ENCODE results near the gene CPO.
A peak's percentile ranks its signal among the peaks of the same experiment; 100 is the strongest.
"Not testable (repeated sequence)": the region's sequence is repeated elsewhere in the genome, so short reads cannot be mapped to it uniquely, and the experiment has no call there.

Gene CPO

DNA sequence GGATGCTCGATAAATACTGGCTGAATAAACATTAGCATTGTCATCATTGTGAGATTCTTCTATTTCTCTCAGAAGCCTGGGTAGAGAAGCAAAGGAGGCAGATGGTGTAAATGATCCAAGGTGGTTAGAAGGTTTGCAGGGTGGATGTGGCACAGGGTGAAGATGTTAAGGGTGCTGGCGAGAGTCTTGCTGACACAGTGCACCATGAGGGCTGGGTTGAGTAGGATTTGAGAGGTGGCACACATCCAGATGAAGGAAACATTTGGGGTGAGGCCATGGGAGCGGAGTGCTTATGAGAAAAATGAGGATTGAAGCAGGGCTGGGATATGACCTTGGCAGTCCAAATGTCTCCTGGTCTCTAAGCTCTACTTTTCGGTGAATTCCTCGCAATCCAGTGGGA, 17.8 kb upstream of the CPO start:
- no peak overlapping the region for H3K4me3 ChIP-seq (ENCODE audit: low read length)
- TF ChIP-seq, protein P1, sequence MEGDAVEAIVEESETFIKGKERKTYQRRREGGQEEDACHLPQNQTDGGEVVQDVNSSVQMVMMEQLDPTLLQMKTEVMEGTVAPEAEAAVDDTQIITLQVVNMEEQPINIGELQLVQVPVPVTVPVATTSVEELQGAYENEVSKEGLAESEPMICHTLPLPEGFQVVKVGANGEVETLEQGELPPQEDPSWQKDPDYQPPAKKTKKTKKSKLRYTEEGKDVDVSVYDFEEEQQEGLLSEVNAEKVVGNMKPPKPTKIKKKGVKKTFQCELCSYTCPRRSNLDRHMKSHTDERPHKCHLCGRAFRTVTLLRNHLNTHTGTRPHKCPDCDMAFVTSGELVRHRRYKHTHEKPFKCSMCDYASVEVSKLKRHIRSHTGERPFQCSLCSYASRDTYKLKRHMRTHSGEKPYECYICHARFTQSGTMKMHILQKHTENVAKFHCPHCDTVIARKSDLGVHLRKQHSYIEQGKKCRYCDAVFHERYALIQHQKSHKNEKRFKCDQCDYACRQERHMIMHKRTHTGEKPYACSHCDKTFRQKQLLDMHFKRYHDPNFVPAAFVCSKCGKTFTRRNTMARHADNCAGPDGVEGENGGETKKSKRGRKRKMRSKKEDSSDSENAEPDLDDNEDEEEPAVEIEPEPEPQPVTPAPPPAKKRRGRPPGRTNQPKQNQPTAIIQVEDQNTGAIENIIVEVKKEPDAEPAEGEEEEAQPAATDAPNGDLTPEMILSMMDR (conservative IDR thresholded peaks at IDR 0.05; ENCODE audit: low read length), result no peak
- DNase-seq (ENCODE audit: low read depth), result no peak

DNA sequence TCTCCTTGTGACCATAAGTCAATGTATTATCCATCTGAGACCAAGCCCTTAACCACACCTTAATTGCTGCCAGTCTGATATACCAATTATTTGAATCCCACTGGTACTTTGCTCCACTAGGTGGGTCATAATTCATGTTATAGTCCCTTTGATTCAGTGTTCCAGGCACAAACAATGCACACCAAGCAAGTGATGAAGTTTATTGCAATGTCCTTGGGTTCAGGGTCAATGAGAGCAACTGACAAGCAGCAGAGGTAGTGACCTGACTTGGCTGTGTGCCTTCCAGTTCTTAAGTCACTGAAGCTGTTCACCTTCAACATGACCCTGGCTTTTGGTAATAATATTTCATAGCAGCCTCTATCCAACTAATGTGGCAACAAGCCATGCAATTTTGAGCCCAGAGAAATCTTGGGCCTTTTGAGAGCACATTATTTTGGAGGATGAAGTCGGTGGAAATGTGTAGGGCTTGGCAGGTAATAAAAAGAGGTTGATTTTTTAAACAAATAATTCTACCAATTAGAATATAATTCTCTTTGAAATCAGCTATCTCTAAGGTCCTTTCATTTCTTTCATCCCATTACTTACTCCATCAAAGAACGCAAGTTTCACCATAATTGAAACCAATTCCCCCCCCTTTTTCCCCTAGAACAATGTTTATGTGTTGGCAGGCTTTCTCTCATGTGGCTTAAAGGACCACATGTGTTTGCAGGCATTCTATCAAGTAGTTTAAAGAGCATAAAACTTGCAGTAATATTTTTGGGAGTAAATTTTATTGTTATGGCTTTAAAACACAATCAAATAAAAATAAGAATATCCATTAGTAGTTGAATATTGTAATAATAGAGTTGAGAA, 3.1 kb upstream of the CPO start:
- TF ChIP-seq, protein P1 (conservative IDR thresholded peaks at IDR 0.05; ENCODE audit: low read length), result no peak
- no peak overlapping the region for H3K4me3 ChIP-seq (ENCODE audit: low read length)
- DNase-seq (ENCODE audit: low read depth), result peak; percentile 16

DNA sequence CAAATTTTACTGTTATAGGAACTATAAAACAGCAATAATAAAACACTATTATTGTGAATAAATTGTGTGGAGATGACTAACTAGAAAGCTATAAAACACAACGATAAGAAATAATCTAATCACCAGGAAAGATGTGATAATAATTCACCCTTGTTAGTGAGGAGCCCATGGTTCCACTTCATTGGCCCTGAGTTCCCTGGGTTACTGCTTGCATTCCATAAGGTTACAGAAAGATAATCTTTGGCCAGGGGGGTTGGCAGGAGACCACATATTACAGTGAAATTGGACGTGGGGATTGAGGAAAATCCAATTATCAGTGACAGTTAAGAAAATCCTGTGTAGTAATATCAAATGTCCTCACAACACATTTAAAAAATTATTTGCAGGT, 2.5 kb upstream of the CPO start:
- no peak for DNase-seq (ENCODE audit: low read depth)
- H3K4me3 ChIP-seq (ENCODE audit: low read length), result no peak overlapping the region
- TF ChIP-seq, protein P1 (conservative IDR thresholded peaks at IDR 0.05; ENCODE audit: low read length), result no peak

DNA sequence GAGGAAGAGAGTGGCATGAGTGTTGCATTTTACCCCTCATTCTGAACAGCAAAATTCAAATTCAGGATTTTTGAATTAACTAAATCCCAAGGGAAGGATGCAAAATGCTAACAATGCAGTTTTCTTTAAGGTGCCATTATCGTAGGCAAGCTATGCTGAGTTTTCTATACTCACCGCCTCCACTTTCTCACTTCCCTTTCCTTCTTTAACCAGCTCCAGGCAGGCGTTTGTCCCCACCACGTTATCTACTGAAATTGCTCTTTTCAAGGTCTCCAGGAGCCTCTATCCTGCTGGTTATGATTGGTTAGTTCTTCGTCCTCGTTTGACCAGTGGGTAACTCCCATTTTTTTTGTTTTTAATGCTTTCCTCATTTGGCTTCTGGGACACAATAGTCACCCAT, 1.8 kb upstream of the CPO start:
- no peak for DNase-seq (ENCODE audit: low read depth)
- TF ChIP-seq, protein P1 (conservative IDR thresholded peaks at IDR 0.05; ENCODE audit: low read length), result no peak
- no peak overlapping the region for H3K4me3 ChIP-seq (ENCODE audit: low read length)

DNA sequence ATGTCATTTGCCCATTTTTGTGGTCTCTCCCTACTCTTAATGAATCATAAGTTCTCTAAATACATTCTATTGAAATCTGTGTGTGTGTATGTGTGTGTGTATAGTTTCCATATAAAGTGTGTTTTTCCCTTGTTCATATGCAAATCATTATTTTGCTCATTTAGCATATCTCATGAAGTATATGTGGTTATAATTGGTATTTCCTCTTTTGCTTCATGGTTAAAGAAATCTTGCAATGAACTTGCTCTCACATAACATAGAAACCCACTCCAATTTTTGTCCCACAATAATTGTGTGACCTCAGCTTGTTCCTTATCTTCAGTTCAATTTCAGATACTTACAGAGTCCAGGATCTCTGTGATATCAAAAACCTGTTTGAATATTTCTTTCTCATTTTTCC, 1.2 kb downstream of the CPO start:
- no peak for DNase-seq (ENCODE audit: low read depth)
- no peak overlapping the region for H3K4me3 ChIP-seq (ENCODE audit: low read length)
- TF ChIP-seq, protein P1 (conservative IDR thresholded peaks at IDR 0.05; ENCODE audit: low read length), result no peak

DNA sequence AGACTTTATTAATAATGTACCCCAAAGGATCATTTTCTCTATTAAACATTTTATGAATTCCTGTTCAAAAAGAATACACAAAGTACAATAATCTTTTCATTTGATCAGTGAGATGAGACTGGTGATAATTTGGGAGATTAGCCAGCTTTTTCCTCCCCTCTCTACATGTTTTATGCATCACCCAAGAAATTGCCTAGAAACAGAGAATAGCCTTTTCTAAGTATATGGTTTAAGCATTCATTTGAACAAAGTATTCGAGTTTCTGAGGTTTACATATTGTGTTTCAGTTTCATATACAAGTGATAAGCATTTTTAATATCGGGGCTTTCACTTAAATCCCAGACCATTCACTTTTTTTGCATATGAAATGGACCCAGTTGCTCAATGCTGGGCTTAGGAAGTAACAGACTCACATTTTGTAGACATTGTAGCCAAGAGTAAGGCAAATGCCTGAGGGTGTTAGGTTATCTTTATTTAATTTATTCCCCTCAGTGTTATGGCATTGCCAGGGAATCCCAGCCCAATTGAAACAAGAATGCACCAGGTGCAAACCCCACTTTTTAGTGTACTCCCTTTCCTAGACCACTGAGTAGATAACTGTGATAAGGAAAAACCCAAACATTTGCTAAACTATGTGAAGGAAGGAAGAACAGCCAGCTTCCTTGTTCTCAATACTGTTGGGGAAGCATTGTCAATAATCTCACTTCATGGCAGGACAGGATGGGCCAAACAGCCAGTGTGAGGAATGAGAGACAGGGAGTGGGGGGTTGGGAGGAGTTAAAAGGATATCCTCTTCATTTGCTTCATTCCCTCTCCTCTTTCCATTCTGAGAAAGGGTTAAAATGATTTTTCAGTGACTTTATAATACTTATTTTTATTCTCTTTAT, 3.5 kb downstream of the CPO start:
- TF ChIP-seq, protein P1 (conservative IDR thresholded peaks at IDR 0.05; ENCODE audit: low read length), result no peak
- no peak overlapping the region for H3K4me3 ChIP-seq (ENCODE audit: low read length)
- DNase-seq (ENCODE audit: low read depth), result no peak

DNA sequence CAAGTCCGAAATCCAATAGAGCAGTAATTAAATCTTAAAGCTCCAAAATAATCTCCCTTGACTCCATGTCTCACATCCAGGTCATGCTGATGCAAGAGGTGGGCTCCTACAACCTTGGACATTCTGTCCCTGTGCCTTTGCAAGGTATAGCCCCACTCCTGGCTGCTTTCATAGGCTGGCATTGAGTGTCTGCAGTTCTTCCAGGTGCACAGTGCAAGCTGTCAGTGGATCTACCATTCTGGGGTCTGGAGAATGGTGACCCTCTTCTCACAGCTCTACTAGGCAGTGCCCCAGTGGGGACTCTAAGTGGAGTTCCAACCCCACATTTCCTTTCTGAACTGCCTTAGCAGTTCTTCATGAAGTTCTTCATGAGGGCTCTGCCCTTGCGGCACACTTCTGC, 14.1 kb downstream of the CPO start:
- not testable (repeated sequence) for H3K4me3 ChIP-seq (ENCODE audit: low read length); DNase-seq (ENCODE audit: low read depth)
